KMS-11 (cell line): ENCODE results near the gene MESP2.

Experiments
- H2AFZ ChIP-seq: fragments of 200-600 bp; sonication (generic); 2 replicates; pipeline ENCODE4 v1.6.1; 2016; ENCODE audit warnings: antibody characterized with exemption, mixed run types, low read depth
- H3K27ac ChIP-seq: fragments of 200-600 bp; sonication (generic); 2 replicates; pipeline ENCODE4 v1.6.1; 2016; ENCODE audit warnings: mild to moderate bottlenecking, mixed run types
- H3K27me3 ChIP-seq: fragments of 200-600 bp; sonication (generic); 2 replicates; pipeline ENCODE4 v1.6.1; 2017; ENCODE audit warnings: mild to moderate bottlenecking, low read depth, mixed run types, moderate library complexity; ENCODE audit not compliant: insufficient read depth
- H3K36me3 ChIP-seq: fragments of 200-600 bp; sonication (generic); 2 replicates; pipeline ENCODE4 v1.6.1; 2017; ENCODE audit warnings: mild to moderate bottlenecking, mixed run types; ENCODE audit not compliant: insufficient read depth
- H3K4me1 ChIP-seq: fragments of 200-600 bp; sonication (generic); 2 replicates; pipeline ENCODE4 v1.6.1; 2016; ENCODE audit warnings: mild to moderate bottlenecking, low read depth, mixed run types; ENCODE audit not compliant: poor library complexity, severe bottlenecking
- H3K4me2 ChIP-seq: fragments of 200-600 bp; sonication (generic); 2 replicates; pipeline ENCODE4 v1.7.0; 2016; ENCODE audit warnings: mild to moderate bottlenecking, mixed run types
- H3K4me3 ChIP-seq: fragments of 200-600 bp; sonication (generic); IDR thresholded peaks from 2 replicates; pipeline ENCODE4 v1.6.1; 2017; ENCODE audit warnings: low read depth, low read length, mixed read lengths; ENCODE audit not compliant: insufficient read depth
- H3K79me2 ChIP-seq: fragments of 200-600 bp; sonication (generic); 2 replicates; pipeline ENCODE4 v1.6.1; 2016; ENCODE audit warnings: low read depth, mixed run types; ENCODE audit not compliant: insufficient read depth
- H3K9ac ChIP-seq: fragments of 200-600 bp; sonication (generic); 2 replicates; pipeline ENCODE4 v1.6.1; 2016; ENCODE audit warnings: mild to moderate bottlenecking, mixed run types
- H4K20me1 ChIP-seq: fragments of 200-600 bp; sonication (generic); 2 replicates; pipeline ENCODE4 v1.6.1; 2016; ENCODE audit warnings: mild to moderate bottlenecking, mixed run types; ENCODE audit not compliant: insufficient read depth
- TF ChIP-seq, protein P1 (sequence below): fragments of 200-600 bp; sonication (generic); conservative IDR thresholded peaks from 2 replicates; pipeline ENCODE4 v1.6.1; 2017; ENCODE audit warnings: low read depth, mild to moderate bottlenecking, antibody characterized with exemption, low read length, moderate library complexity, mixed read lengths

Gene MESP2

DNA sequence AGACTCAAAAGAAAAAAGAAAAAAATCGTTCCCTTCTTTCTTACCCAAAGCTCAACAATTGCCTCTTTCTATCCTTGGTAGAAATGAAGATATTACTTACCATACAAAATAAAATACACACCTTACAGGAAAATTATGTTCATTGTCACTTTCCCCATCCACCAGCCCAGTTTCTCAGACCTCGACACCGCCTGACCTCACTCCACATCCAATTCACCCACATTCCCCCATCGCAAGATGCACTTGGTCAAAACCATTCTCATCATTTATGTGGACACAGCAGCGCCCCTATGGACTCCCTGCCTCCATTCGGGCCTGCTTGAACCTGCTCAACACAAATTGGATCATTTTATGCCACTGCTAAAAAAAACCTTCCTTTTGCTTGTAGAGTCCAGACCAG, 31.6 kb downstream of the MESP2 start:
- Histone ChIP-seq H3K4me2 (no peak overlapping the region), H3K4me3 (no peak overlapping the region), H2AFZ (no peak overlapping the region), H3K9ac (no peak overlapping the region), H3K27me3 (no peaks in the 10 kb centered on the region), H3K79me2 (no peaks in the 10 kb centered on the region), H3K4me1 (no peaks in the 10 kb centered on the region), H4K20me1 (no peaks in the 10 kb centered on the region), H3K27ac (no peak overlapping the region), H3K36me3 (no peaks in the 10 kb centered on the region)
- TF ChIP-seq, protein P1, sequence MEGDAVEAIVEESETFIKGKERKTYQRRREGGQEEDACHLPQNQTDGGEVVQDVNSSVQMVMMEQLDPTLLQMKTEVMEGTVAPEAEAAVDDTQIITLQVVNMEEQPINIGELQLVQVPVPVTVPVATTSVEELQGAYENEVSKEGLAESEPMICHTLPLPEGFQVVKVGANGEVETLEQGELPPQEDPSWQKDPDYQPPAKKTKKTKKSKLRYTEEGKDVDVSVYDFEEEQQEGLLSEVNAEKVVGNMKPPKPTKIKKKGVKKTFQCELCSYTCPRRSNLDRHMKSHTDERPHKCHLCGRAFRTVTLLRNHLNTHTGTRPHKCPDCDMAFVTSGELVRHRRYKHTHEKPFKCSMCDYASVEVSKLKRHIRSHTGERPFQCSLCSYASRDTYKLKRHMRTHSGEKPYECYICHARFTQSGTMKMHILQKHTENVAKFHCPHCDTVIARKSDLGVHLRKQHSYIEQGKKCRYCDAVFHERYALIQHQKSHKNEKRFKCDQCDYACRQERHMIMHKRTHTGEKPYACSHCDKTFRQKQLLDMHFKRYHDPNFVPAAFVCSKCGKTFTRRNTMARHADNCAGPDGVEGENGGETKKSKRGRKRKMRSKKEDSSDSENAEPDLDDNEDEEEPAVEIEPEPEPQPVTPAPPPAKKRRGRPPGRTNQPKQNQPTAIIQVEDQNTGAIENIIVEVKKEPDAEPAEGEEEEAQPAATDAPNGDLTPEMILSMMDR = no peak

DNA sequence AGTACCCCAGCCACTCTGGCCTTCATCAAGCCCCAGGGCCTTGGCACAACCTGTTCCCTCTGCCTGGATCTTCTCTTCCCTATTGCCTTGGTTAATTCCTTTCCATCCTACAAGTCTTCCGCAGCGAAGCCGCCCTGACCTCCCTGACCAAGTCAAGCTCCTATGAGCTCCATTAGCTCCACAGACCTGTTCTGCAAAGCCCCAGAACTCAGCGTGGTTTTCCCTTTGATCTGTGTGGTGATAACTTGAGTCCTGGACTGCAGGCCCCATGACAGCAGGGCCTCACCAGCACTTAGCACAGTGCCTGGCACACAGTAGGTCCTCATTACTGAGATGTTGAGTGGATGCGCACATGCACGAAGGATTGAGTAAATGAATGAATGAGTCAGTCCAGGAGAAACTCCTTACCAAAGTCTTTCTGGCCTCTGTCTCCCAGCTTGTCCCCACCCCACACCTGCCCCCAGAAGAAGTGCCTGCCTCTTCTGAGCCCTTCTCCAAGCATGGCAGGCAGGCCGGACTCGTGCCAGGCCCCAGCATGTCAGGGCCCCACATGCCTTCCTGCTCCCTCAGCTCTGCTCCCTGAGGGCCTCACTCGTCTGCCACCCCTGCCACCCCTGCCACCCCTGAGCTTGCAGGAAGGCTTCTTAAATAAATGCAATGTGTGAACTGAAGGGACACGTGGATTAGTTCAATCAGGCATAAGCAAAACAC, 32.2 kb downstream of the MESP2 start:
- Histone ChIP-seq H3K4me1 (no peaks in the 10 kb centered on the region), H3K36me3 (no peaks in the 10 kb centered on the region), H3K27me3 (no peaks in the 10 kb centered on the region), H3K4me2 (no peak overlapping the region), H3K4me3 (no peak overlapping the region), H4K20me1 (no peaks in the 10 kb centered on the region), H2AFZ (no peak overlapping the region), H3K9ac (no peak overlapping the region), H3K27ac (no peak overlapping the region), H3K79me2 (no peaks in the 10 kb centered on the region)
- TF ChIP-seq, protein P1 = no peak

DNA sequence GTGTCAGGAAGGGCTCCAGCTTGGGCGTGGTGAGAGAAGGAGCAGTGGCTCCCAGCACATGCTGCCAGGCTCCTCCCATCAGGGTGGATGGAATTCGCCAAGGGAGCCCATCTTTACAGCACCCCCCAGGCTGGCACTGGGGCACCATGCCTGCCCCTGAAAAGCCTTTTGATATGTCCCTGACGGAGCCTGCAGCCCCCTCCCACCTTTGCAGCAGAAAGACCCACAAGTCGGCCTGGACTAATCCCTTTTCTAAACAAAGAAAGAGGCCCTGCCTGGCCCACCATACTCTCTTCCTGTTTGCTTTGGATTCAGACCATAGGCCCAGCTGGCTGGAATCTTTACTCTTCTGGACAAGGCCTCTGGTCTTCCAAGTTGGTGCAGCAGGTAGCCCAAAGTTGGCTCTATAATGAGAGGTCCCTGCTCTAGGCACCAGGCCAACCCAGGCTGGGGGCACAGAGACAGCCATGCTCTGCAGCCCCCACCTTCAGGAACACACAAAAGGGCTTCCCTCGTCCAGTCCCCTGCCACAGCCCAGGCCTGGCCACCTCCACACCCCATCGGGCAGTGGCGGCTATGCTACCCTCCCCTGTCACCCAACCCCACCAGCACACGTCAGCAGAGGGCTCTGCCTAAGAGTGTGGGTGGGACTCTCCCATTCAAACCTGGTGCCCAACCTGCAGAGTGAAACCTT, 33.1 kb downstream of the MESP2 start:
- H3K4me1 ChIP-seq = no peaks in the 10 kb centered on the region
- no peak overlapping the region for H3K4me3 ChIP-seq
- no peaks in the 10 kb centered on the region for H4K20me1 ChIP-seq
- no peak overlapping the region for H3K4me2 ChIP-seq
- H3K27me3 ChIP-seq = no peaks in the 10 kb centered on the region
- H3K36me3 ChIP-seq = no peaks in the 10 kb centered on the region
- TF ChIP-seq, protein P1 = no peak
- no peaks in the 10 kb centered on the region for H3K79me2 ChIP-seq
- H3K9ac ChIP-seq = no peak overlapping the region
- no peak overlapping the region for H2AFZ ChIP-seq
- no peak overlapping the region for H3K27ac ChIP-seq

DNA sequence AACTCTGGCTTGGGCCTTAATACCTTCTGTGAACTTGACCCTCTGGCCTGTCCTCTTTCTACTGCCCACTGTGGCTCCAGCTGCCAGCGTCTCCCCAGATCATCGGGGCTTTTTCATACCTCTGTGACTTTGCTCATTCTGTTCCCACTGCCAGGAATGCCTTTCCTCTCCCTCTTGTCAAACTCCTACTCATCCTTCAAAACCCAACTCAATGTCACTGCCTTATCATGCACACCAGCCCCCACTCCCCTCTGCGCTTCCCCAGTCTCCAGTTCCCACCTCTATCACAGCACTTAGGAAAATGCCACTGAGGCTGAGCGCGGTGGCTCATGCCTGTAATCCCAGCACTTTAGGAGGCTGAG, 33.6 kb downstream of the MESP2 start:
- H3K27me3 ChIP-seq = no peaks in the 10 kb centered on the region
- TF ChIP-seq, protein P1 = no peak
- H4K20me1 ChIP-seq = no peaks in the 10 kb centered on the region
- H2AFZ ChIP-seq = no peak overlapping the region
- no peak overlapping the region for H3K9ac ChIP-seq
- H3K4me3 ChIP-seq = no peak overlapping the region
- no peak overlapping the region for H3K4me2 ChIP-seq
- H3K36me3 ChIP-seq = no peaks in the 10 kb centered on the region
- H3K79me2 ChIP-seq = no peaks in the 10 kb centered on the region
- no peak overlapping the region for H3K27ac ChIP-seq
- no peaks in the 10 kb centered on the region for H3K4me1 ChIP-seq
